Measurements from ENCODE around the gene SERPINI2.
"Not testable (repeated sequence)": the region's sequence is repeated elsewhere in the genome, so short reads cannot be mapped to it uniquely, and the experiment has no call there.

Gene SERPINI2

DNA sequence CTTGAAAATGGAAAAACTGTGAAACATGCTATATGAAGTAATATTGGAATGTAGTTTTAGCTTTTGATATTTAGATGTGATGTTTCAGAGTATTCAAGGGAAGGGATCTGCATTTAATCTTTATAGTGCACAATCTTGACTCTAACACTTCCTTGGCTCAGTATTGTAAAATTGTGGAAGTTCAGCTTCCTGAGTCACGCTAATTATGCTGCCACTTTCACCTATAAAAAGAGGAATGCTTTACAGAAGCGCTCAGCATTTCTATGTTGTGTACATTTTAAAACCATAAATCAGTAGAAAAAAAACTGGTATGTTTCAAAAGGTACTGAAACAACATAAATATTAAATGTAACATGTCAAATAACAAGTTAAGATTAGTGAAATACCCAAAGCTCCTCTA lies 32.6 kb downstream of the SERPINI2 start:
- Histone ChIP-seq H3K36me3 (ENCODE audit: low read length) (no peaks in the 10 kb centered on the region), H3K27ac (ENCODE audit: low read depth, low read length) (no peak overlapping the region), H4K20me1 (ENCODE audit: low read depth, low read length) (no peaks in the 10 kb centered on the region), H3F3A (ENCODE audit: insufficient read depth) (no peaks in the 10 kb centered on the region), H3K9ac (ENCODE audit: low read length) (no peak overlapping the region), H2AFZ (ENCODE audit: low read depth, low read length, severe bottlenecking) (no peak overlapping the region), H3K4me3 (ENCODE audit: insufficient read depth, low read length, poor library complexity, severe bottlenecking) (no peak overlapping the region), H3K4me2 (ENCODE audit: low read depth, low read length, poor library complexity, severe bottlenecking) (no peak overlapping the region), H3K27me3 (ENCODE audit: low read length) (no peaks in the 10 kb centered on the region), H3K9me3 (ENCODE audit: insufficient read depth, low read length) (no peaks in the 10 kb centered on the region), H3K79me2 (ENCODE audit: insufficient read depth, low read length) (no peaks in the 10 kb centered on the region), H3K9me2 (replicated peaks; ENCODE audit: insufficient read depth, low read length) (no peaks in the 10 kb centered on the region)
- TF ChIP-seq, protein P1, sequence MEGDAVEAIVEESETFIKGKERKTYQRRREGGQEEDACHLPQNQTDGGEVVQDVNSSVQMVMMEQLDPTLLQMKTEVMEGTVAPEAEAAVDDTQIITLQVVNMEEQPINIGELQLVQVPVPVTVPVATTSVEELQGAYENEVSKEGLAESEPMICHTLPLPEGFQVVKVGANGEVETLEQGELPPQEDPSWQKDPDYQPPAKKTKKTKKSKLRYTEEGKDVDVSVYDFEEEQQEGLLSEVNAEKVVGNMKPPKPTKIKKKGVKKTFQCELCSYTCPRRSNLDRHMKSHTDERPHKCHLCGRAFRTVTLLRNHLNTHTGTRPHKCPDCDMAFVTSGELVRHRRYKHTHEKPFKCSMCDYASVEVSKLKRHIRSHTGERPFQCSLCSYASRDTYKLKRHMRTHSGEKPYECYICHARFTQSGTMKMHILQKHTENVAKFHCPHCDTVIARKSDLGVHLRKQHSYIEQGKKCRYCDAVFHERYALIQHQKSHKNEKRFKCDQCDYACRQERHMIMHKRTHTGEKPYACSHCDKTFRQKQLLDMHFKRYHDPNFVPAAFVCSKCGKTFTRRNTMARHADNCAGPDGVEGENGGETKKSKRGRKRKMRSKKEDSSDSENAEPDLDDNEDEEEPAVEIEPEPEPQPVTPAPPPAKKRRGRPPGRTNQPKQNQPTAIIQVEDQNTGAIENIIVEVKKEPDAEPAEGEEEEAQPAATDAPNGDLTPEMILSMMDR (IDR thresholded peaks at IDR 0.05; ENCODE audit: insufficient read depth, low read length, poor library complexity, severe bottlenecking) = no peak
- no peak for TF ChIP-seq EZH2phosphoT487 (conservative IDR thresholded peaks at IDR 0.05; ENCODE audit: low read length)

DNA sequence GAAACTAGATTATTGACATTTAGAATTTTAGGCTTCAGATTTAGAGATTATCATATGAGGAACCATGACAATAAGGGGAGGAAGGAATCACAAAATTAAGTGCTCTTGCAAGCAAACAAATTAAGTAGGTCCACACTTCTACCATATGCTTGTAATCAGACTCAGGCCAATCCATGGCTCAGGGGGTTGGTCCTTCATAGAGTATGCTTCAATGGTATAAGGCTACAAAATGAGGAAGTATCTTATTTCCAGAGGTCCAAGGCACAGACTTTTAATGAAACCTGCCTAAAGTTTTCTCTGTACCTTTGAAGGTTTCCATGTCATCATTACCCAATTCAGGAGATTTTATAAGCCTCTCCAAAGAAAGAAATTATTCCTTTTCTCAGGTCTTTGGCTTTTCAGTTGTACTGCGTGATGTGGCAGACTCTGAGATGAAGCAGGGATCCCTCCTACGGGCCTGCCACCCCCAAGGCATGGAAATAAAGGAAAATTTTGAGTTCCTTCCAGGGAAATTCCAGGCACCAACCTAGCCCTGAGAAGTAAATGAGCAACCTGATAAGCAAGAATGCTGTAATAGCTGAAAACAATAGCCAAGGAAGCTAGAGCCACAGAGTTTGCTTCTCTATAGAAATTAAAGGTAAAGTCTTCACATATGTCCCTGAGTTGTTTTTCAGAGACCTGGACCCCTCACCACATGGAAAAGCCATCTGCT lies 36.3 kb downstream of the SERPINI2 start:
- Histone ChIP-seq H3K79me2 (ENCODE audit: insufficient read depth, low read length) (no peaks in the 10 kb centered on the region), H3K36me3 (ENCODE audit: low read length) (no peaks in the 10 kb centered on the region), H3F3A (ENCODE audit: insufficient read depth) (no peaks in the 10 kb centered on the region), H3K4me2 (ENCODE audit: low read depth, low read length, poor library complexity, severe bottlenecking) (no peak overlapping the region), H3K27me3 (ENCODE audit: low read length) (no peaks in the 10 kb centered on the region), H3K27ac (ENCODE audit: low read depth, low read length) (no peak overlapping the region), H4K20me1 (ENCODE audit: low read depth, low read length) (no peaks in the 10 kb centered on the region), H3K9ac (ENCODE audit: low read length) (no peak overlapping the region), H2AFZ (ENCODE audit: low read depth, low read length, severe bottlenecking) (no peak overlapping the region), H3K9me3 (ENCODE audit: insufficient read depth, low read length) (no peaks in the 10 kb centered on the region), H3K9me2 (replicated peaks; ENCODE audit: insufficient read depth, low read length) (no peaks in the 10 kb centered on the region), H3K4me3 (ENCODE audit: insufficient read depth, low read length, poor library complexity, severe bottlenecking) (no peak overlapping the region)
- no peak for TF ChIP-seq EZH2phosphoT487 (conservative IDR thresholded peaks at IDR 0.05; ENCODE audit: low read length)
- TF ChIP-seq, protein P1 (IDR thresholded peaks at IDR 0.05; ENCODE audit: insufficient read depth, low read length, poor library complexity, severe bottlenecking) = no peak

DNA sequence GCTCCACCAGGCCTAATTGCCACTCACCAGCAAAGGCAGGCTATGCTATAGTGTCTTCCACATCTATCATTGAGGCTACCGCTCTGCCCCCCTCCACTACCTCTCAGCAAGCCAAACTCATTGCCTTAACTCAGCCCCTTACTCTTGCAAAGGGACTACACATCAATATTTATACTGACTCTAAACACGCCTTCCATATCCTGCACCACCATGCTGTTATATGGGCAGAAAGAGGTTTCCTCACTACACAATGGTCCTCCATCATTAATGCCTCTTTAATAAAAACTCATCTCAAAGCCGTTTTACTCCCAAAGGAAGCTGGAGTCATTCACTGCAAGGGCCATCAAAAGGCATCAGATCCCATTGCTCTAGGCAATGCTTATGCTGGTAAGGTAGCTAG lies 46.9 kb downstream of the SERPINI2 start:
- H3K4me3 ChIP-seq (ENCODE audit: insufficient read depth, low read length, poor library complexity, severe bottlenecking); H3K4me2 ChIP-seq (ENCODE audit: low read depth, low read length, poor library complexity, severe bottlenecking); H3K27ac ChIP-seq (ENCODE audit: low read depth, low read length); H3F3A ChIP-seq (ENCODE audit: insufficient read depth); H3K79me2 ChIP-seq (ENCODE audit: insufficient read depth, low read length); H3K9ac ChIP-seq (ENCODE audit: low read length); H3K9me3 ChIP-seq (ENCODE audit: insufficient read depth, low read length); H4K20me1 ChIP-seq (ENCODE audit: low read depth, low read length); H3K9me2 ChIP-seq (replicated peaks; ENCODE audit: insufficient read depth, low read length); H2AFZ ChIP-seq (ENCODE audit: low read depth, low read length, severe bottlenecking); H3K36me3 ChIP-seq (ENCODE audit: low read length); H3K27me3 ChIP-seq (ENCODE audit: low read length): not testable (repeated sequence)

DNA sequence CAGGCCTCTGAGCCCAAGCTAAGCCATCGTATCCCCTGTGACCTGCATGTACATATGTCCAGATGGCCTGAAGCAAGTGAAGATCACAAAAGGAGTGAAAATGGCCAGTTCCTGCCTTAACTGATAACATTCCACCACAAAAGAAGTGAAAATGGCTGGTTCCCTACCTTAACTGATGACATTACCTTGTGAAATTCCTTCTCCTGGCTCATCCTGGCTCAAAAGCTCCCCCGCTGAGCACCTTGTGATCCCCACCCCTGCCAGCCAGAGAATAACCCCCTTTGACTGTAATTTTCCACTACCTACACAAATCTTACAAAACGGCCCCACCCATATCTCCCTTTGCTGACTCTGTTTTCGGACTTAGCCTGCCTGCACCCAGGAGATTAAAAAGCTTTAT lies 51.4 kb downstream of the SERPINI2 start:
- H3K9ac ChIP-seq (ENCODE audit: low read length); H3F3A ChIP-seq (ENCODE audit: insufficient read depth); H3K9me2 ChIP-seq (replicated peaks; ENCODE audit: insufficient read depth, low read length); H2AFZ ChIP-seq (ENCODE audit: low read depth, low read length, severe bottlenecking); H3K27ac ChIP-seq (ENCODE audit: low read depth, low read length); H3K79me2 ChIP-seq (ENCODE audit: insufficient read depth, low read length); H4K20me1 ChIP-seq (ENCODE audit: low read depth, low read length); H3K27me3 ChIP-seq (ENCODE audit: low read length); H3K36me3 ChIP-seq (ENCODE audit: low read length); H3K4me2 ChIP-seq (ENCODE audit: low read depth, low read length, poor library complexity, severe bottlenecking); H3K9me3 ChIP-seq (ENCODE audit: insufficient read depth, low read length); H3K4me3 ChIP-seq (ENCODE audit: insufficient read depth, low read length, poor library complexity, severe bottlenecking): not testable (repeated sequence)
